ENCODE results near the gene DYNC2H1. TPM values are rescaled to one million over a fixed set of nuclear protein-coding genes. Genes with fewer than 3 reads are reported as not detected.

The DYNC2H1 gene
- total RNA-seq, 2 experiments from 2014 or later: 2.8 to 3.2 TPM

DNA sequence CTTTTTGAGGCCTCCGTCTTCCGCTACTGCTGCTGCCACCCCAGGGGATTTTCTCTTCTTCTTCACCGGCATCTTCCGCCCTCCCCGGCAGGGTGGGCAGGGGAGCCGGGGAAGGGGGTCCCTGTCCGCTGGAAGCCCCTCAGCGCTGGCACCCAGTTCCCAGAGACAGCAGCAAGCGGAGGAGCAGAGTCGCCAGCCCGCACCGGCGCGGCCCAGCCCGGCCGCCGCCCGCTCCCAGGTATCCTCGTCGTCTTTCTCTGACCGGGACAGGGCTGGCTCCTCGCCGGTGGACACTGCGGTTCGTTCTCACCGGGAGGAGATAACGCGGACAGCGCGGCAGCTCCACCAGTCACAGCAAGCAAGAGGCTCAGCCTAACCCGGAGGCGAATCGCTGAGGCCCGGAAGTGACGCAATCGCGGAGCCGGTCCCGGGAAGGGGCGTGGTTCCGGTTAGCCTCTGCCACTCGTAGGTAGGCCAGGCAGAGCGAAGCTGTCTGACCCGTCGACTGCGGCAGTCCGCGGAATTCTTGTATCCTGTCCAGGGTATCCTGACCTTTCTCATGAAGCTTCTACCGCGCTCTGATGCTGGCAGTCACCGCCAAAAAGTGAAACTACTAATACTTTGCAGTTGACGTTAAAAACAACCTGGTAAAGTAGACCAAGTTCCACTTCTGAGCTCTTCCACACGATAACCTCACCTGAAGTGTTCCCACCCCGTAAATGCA, 17.3 kb upstream of the DYNC2H1 start, which contains the start of gene DCUN1D5:
DCUN1D5 (minus strand) TSS at position 360 of the 724 bp plus-strand sequence; CDS start at position 72, 288 bp downstream.
- peaks cover 3 to 27% of the 10 kb centered on the region in 2 experiments for H3K27me3 ChIP-seq (ENCODE audit: control insufficient read depth in 1 of 2, insufficient read depth in 2 of 2, low read length in 2 of 2)
- intact Hi-C loops (cut with DNase I, micrococcal nuclease): loop anchor here (1.0 kb wide), 1 partner anchor 17 kb away; the partner anchor contains the start of gene DYNC2H1 (in 2 of the 2)
- peak within 1 kb of the TSS; percentile 83 for H3K4me3 ChIP-seq (ENCODE audit: low read length)
- TF ChIP-seq, protein P1, sequence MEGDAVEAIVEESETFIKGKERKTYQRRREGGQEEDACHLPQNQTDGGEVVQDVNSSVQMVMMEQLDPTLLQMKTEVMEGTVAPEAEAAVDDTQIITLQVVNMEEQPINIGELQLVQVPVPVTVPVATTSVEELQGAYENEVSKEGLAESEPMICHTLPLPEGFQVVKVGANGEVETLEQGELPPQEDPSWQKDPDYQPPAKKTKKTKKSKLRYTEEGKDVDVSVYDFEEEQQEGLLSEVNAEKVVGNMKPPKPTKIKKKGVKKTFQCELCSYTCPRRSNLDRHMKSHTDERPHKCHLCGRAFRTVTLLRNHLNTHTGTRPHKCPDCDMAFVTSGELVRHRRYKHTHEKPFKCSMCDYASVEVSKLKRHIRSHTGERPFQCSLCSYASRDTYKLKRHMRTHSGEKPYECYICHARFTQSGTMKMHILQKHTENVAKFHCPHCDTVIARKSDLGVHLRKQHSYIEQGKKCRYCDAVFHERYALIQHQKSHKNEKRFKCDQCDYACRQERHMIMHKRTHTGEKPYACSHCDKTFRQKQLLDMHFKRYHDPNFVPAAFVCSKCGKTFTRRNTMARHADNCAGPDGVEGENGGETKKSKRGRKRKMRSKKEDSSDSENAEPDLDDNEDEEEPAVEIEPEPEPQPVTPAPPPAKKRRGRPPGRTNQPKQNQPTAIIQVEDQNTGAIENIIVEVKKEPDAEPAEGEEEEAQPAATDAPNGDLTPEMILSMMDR (IDR thresholded peaks at IDR 0.05): no peak
- ChIA-PET POLR2A (interaction anchor here (1.2 to 3.8 kb wide), 6 partner anchors 8 to 65 kb away, joined by 3 to 90 read pairs (median 8); partner anchors contain the start of gene DYNC2H1), CTCF (interaction anchor here (1.2 to 3.9 kb wide), 3 partner anchors 14 to 56 kb away, joined by 3 to 25 read pairs (median 4); partner anchors contain the start of gene DYNC2H1)
- H3K36me3 ChIP-seq (ENCODE audit: insufficient read depth, low read length): peaks cover 8% of the 10 kb centered on the region
- Mint-ChIP-seq H3K36me3 (ENCODE audit: low read depth) (peaks cover 39% of the 10 kb centered on the region), H3K9me3 (peaks cover 2% of the 10 kb centered on the region), H3K4me1 (ENCODE audit: low read depth) (peaks cover 40% of the 10 kb centered on the region), H3K27me3 (peaks cover 43% of the 10 kb centered on the region), H3K27ac (peak within 1 kb of the TSS; percentile 98), H3K4me3 (peak within 1 kb of the TSS; percentile 96)
- peaks cover 22% of the 10 kb centered on the region for H3K4me1 ChIP-seq (ENCODE audit: insufficient read depth, low read length)
- peak; percentile 95 for ATAC-seq (ENCODE audit: poor library complexity)
- peak within 1 kb of the TSS; percentile 81 to 82 for H3K27ac ChIP-seq (ENCODE audit: low read depth in 1 of 2, low read length in 2 of 2)
- H3K9me3 ChIP-seq (ENCODE audit: control insufficient read depth in 1 of 2, insufficient read depth in 1 of 2, low read length in 2 of 2): no peaks in the 10 kb centered on the region
- DNase-seq: peak; percentile 90 to 97 (median 94)

GRCh38 chr11:103097279-103097678, 11.9 kb upstream of the DYNC2H1 start:
- peaks cover 9 to 31% of the 10 kb centered on the region in 2 experiments for H3K27me3 ChIP-seq (ENCODE audit: control insufficient read depth in 1 of 2, insufficient read depth in 2 of 2, low read length in 2 of 2)
- Mint-ChIP-seq H3K36me3 (ENCODE audit: low read depth) (peaks cover 4% of the 10 kb centered on the region), H3K4me1 (ENCODE audit: low read depth) (peaks cover 5% of the 10 kb centered on the region), H3K27ac (no peak overlapping the region), H3K4me3 (no peak overlapping the region), H3K9me3 (peaks cover 2% of the 10 kb centered on the region), H3K27me3 (peaks cover 87% of the 10 kb centered on the region)
- intact Hi-C loops (cut with DNase I, micrococcal nuclease): no loop called here
- no peak overlapping the region for H3K4me3 ChIP-seq (ENCODE audit: low read length)
- no peaks in the 10 kb centered on the region for H3K9me3 ChIP-seq (ENCODE audit: control insufficient read depth in 1 of 2, insufficient read depth in 1 of 2, low read length in 2 of 2)
- DNase-seq: no peak
- POLR2A ChIA-PET: no interaction called here
- no peak for ATAC-seq (ENCODE audit: poor library complexity)
- peaks cover 3% of the 10 kb centered on the region for H3K4me1 ChIP-seq (ENCODE audit: insufficient read depth, low read length)
- H3K27ac ChIP-seq (ENCODE audit: low read depth in 1 of 2, low read length in 2 of 2): no peak overlapping the region
- CTCF ChIA-PET: interaction anchor here (1.3 kb wide), 1 partner anchor 12 kb away, joined by 4 read pairs; the partner anchor contains the start of gene DYNC2H1
- H3K36me3 ChIP-seq (ENCODE audit: insufficient read depth, low read length): no peaks in the 10 kb centered on the region
- TF ChIP-seq, protein P1 (IDR thresholded peaks at IDR 0.05): no peak

GRCh38 chr11:103109818-103110388, 677 bp downstream of the DYNC2H1 start:
- TF ChIP-seq, protein P1 (IDR thresholded peaks at IDR 0.05): no peak
- H3K27me3 Mint-ChIP-seq: peaks cover under 1% of the 10 kb centered on the region
- intact Hi-C loops (cut with DNase I, micrococcal nuclease): loop anchor here (1.0 to 10.0 kb wide), 3 partner anchors 18 to 1193 kb away; partner anchors contain the start of genes DCUN1D5 (in 2 of the 2), ANGPTL5 (in 1 of the 2) and CEP126 (in 1 of the 2)

More at GRCh38 chr11:103109818-103110388, 677 bp downstream of the DYNC2H1 start:
- Mint-ChIP-seq H3K4me1 (ENCODE audit: low read depth) (peaks cover 10% of the 10 kb centered on the region), H3K9me3 (no peaks in the 10 kb centered on the region), H3K36me3 (ENCODE audit: low read depth) (peaks cover 8% of the 10 kb centered on the region), H3K4me3 (peak overlapping the region; percentile 93), H3K27ac (peak overlapping the region; percentile 78)
- ChIA-PET CTCF (interaction anchor here (0.7 to 2.6 kb wide), 9 partner anchors 9 to 34 kb away, joined by 3 to 25 read pairs (median 4); partner anchors contain the start of gene DCUN1D5), POLR2A (interaction anchor here (1.1 to 3.7 kb wide), 7 partner anchors 9 to 1596 kb away, joined by 3 to 90 read pairs (median 4); partner anchors contain the start of genes CEP126 and DCUN1D5)
- Histone ChIP-seq H3K36me3 (ENCODE audit: insufficient read depth, low read length) (no peaks in the 10 kb centered on the region), H3K4me1 (ENCODE audit: insufficient read depth, low read length) (peaks cover 12% of the 10 kb centered on the region), H3K27ac (ENCODE audit: low read depth in 1 of 2, low read length in 2 of 2) (peak overlapping the region; percentile 36 to 47), H3K27me3 (ENCODE audit: control insufficient read depth in 1 of 2, insufficient read depth in 2 of 2, low read length in 2 of 2) (no peaks in the 10 kb centered on the region), H3K4me3 (ENCODE audit: low read length) (peak overlapping the region; percentile 67), H3K9me3 (ENCODE audit: control insufficient read depth in 1 of 2, insufficient read depth in 1 of 2, low read length in 2 of 2) (no peaks in the 10 kb centered on the region)
- peak in 2 of 14 experiments; percentile 2 to 4 for DNase-seq
- peak; percentile 3 for ATAC-seq (ENCODE audit: poor library complexity)

Data from CD4-positive, alpha-beta T cell (primary cell).